Measurements from ENCODE around the gene SLC5A11. TPM values are rescaled to one million over a fixed set of nuclear protein-coding genes. Genes with fewer than 3 reads are reported as not detected.

Gene SLC5A11
- polyA plus RNA-seq, 3 donors = 0.60 TPM; not detected in 2

DNA sequence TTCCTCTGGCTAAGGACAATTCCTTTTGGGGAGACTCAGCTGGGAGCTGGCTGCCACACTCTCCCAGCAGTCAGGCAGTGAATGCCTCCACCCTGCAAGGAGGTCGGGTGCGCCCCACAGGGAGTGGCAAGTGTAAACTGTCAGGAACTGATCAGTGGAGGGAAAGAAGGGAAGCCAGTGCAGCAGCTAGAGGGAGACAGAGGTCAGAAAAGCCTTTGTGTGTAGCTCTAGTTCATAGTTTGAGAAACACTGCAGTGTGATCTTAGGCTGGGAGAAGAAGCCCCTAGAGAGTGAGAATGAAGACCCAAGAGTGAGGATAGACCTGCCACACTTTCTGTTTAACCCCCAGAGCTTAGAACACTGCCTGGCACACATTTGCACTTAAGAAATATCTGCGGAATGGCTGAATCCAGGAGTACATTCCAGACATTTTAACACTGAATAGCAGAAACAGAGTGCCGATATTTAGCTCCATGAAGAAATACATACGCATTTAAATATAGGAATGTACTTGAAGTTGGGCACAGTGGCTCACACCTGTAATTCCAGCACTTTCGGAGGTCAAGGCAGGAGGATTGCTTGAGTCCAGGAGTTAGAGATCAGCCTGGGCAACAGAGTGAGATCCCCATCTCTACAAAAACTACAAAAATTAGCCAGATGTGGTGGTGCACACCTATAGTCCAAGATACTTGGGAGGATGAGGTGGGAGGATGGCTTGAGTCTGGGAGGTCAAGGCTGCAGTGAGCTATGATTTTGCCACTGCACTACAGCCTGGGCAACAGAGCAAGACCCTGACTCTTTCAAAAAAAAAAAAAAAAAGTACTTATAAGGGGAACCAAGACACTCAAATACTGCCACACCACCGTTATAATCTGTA lies 11.1 kb upstream of the SLC5A11 start:
- peaks cover 13% of the 10 kb centered on the region for H3K4me1 Mint-ChIP-seq
- no peak for DNase-seq
- peaks cover 0 to 3% of the 10 kb centered on the region in 2 donors for H3K36me3 Mint-ChIP-seq
- no peak overlapping the region for H3K4me3 ChIP-seq (replicated peaks in 1 of 3; ENCODE audit: low read depth in 2 of 3, low read length in 3 of 3)
- H4K20me1 ChIP-seq (ENCODE audit: insufficient read depth, low read length) = no peaks in the 10 kb centered on the region
- H3K27me3 ChIP-seq (ENCODE audit: control insufficient read depth in 2 of 2, insufficient read depth in 2 of 2, low read length in 2 of 2) = no peaks in the 10 kb centered on the region
- H2AFZ ChIP-seq (ENCODE audit: insufficient read depth, low read depth, low read length, poor library complexity, severe bottlenecking) = no peak overlapping the region
- H3K27me3 Mint-ChIP-seq (ENCODE audit: low read depth in 3 of 3) = peaks cover 0 to 3% (median 2%) of the 10 kb centered on the region in 3 donors
- no peak overlapping the region for H3K4me3 Mint-ChIP-seq
- no peak overlapping the region for H3K27ac Mint-ChIP-seq
- TF ChIP-seq, protein P1, sequence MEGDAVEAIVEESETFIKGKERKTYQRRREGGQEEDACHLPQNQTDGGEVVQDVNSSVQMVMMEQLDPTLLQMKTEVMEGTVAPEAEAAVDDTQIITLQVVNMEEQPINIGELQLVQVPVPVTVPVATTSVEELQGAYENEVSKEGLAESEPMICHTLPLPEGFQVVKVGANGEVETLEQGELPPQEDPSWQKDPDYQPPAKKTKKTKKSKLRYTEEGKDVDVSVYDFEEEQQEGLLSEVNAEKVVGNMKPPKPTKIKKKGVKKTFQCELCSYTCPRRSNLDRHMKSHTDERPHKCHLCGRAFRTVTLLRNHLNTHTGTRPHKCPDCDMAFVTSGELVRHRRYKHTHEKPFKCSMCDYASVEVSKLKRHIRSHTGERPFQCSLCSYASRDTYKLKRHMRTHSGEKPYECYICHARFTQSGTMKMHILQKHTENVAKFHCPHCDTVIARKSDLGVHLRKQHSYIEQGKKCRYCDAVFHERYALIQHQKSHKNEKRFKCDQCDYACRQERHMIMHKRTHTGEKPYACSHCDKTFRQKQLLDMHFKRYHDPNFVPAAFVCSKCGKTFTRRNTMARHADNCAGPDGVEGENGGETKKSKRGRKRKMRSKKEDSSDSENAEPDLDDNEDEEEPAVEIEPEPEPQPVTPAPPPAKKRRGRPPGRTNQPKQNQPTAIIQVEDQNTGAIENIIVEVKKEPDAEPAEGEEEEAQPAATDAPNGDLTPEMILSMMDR (IDR thresholded peaks at IDR 0.05) = no peak
- no peak overlapping the region for H3K9ac ChIP-seq (ENCODE audit: insufficient read depth, low read length, poor library complexity, severe bottlenecking)
- H3K4me2 ChIP-seq (replicated peaks; ENCODE audit: extremely low read depth, low read length, poor library complexity, severe bottlenecking) = no peak overlapping the region
- no peaks in the 10 kb centered on the region for H3K79me2 ChIP-seq (ENCODE audit: insufficient read depth, low read length)
- no peaks in the 10 kb centered on the region for H3K36me3 ChIP-seq (replicated peaks in 1 of 2; ENCODE audit: control insufficient read depth in 1 of 2, insufficient read depth in 2 of 2, low read length in 2 of 2)
- H3K27ac ChIP-seq (ENCODE audit: low read depth in 1 of 2, low read length in 2 of 2) = no peak overlapping the region
- WGBS (ENCODE audit: insufficient coverage) = 80% methylated on average over 6 of the region's 7 CpGs
- intact Hi-C loops (cut with micrococcal nuclease) = no loop called here
- H3K9me3 ChIP-seq (replicated peaks in 1 of 2; ENCODE audit: control insufficient read depth in 1 of 2, insufficient read depth in 1 of 2, low read length in 2 of 2) = no peaks in the 10 kb centered on the region
- H3K4me1 ChIP-seq (ENCODE audit: control insufficient read depth in 1 of 2, insufficient read depth in 2 of 2, low read length in 2 of 2) = peaks cover 10 to 12% of the 10 kb centered on the region in 2 donors
- no peaks in the 10 kb centered on the region for H3K9me3 Mint-ChIP-seq

DNA sequence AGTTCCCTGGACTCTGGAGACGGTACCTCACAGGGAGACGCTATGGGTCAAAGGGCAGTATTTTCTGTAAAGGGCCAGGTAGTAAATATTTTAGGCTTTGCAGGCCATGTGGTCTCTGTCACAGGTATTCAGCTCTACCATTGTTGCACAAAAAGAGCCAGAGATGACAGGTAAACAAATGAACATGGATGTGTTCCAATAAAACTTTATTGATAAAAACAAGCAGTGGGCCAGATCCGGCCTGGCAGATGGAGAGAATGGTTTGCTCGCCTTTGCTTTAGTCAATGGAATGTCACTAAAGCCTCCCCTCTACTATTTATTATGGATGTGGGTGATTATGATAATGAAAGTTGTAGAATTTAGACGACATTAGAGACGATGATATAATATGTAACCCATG lies 8.9 kb upstream of the SLC5A11 start:
- 75% methylated on average over 2 of the region's 6 CpGs for WGBS (ENCODE audit: insufficient coverage)
- H3K36me3 Mint-ChIP-seq = peaks cover 0 to 3% of the 10 kb centered on the region in 2 donors
- peaks cover 0 to 3% (median 0%) of the 10 kb centered on the region in 3 donors for H3K27me3 Mint-ChIP-seq (ENCODE audit: low read depth in 3 of 3)

More for the DNA sequence above, 8.9 kb upstream of the SLC5A11 start:
- no peak overlapping the region for H3K4me2 ChIP-seq (replicated peaks; ENCODE audit: extremely low read depth, low read length, poor library complexity, severe bottlenecking)
- no peaks in the 10 kb centered on the region for H4K20me1 ChIP-seq (ENCODE audit: insufficient read depth, low read length)
- H3K4me1 ChIP-seq (ENCODE audit: control insufficient read depth in 1 of 2, insufficient read depth in 2 of 2, low read length in 2 of 2) = peaks cover 10 to 12% of the 10 kb centered on the region in 2 donors
- H3K9me3 ChIP-seq (replicated peaks in 1 of 2; ENCODE audit: control insufficient read depth in 1 of 2, insufficient read depth in 1 of 2, low read length in 2 of 2) = no peaks in the 10 kb centered on the region
- intact Hi-C loops (cut with micrococcal nuclease) = no loop called here
- TF ChIP-seq, protein P1 (IDR thresholded peaks at IDR 0.05) = no peak
- H3K4me3 Mint-ChIP-seq = no peak overlapping the region
- H3K36me3 ChIP-seq (replicated peaks in 1 of 2; ENCODE audit: control insufficient read depth in 1 of 2, insufficient read depth in 2 of 2, low read length in 2 of 2) = no peaks in the 10 kb centered on the region
- H3K79me2 ChIP-seq (ENCODE audit: insufficient read depth, low read length) = no peaks in the 10 kb centered on the region
- no peak overlapping the region for H3K9ac ChIP-seq (ENCODE audit: insufficient read depth, low read length, poor library complexity, severe bottlenecking)
- peaks cover 13% of the 10 kb centered on the region for H3K4me1 Mint-ChIP-seq
- no peak overlapping the region for H2AFZ ChIP-seq (ENCODE audit: insufficient read depth, low read depth, low read length, poor library complexity, severe bottlenecking)
- no peaks in the 10 kb centered on the region for H3K9me3 Mint-ChIP-seq
- no peak for DNase-seq
- H3K27ac Mint-ChIP-seq = no peak overlapping the region
- no peak overlapping the region for H3K4me3 ChIP-seq (replicated peaks in 1 of 3; ENCODE audit: low read depth in 2 of 3, low read length in 3 of 3)
- no peak overlapping the region for H3K27ac ChIP-seq (ENCODE audit: low read depth in 1 of 2, low read length in 2 of 2)
- H3K27me3 ChIP-seq (ENCODE audit: control insufficient read depth in 2 of 2, insufficient read depth in 2 of 2, low read length in 2 of 2) = no peaks in the 10 kb centered on the region
